GF-D8 (cell line): ENCODE data around the gene MCUB.

Experiments used
- DNase-seq: peaks from one replicate; lab custom pipeline; 2025; lab: John Stamatoyannopoulos, UW

Gene MCUB

DNA sequence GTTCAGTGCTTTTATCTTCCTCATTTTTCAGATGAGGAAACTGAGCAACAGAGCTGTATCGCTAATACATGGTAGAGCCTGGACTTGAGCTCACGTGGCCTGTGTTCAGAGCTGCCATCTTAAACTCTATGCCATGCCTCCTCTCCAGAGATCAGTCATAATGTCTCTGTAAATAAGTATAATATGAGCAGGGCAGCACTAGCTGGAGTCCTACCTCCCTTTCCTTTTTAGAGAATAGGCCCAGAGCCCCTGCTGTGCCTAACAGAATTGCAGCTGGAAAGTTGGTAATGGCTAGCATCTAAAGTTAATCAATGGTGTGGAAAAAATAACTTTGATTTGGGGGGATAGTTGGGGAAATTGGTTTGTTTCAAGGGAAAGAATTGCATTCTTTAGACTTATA is 122.8 kb downstream of the MCUB start:
- DNase-seq = no peak

DNA sequence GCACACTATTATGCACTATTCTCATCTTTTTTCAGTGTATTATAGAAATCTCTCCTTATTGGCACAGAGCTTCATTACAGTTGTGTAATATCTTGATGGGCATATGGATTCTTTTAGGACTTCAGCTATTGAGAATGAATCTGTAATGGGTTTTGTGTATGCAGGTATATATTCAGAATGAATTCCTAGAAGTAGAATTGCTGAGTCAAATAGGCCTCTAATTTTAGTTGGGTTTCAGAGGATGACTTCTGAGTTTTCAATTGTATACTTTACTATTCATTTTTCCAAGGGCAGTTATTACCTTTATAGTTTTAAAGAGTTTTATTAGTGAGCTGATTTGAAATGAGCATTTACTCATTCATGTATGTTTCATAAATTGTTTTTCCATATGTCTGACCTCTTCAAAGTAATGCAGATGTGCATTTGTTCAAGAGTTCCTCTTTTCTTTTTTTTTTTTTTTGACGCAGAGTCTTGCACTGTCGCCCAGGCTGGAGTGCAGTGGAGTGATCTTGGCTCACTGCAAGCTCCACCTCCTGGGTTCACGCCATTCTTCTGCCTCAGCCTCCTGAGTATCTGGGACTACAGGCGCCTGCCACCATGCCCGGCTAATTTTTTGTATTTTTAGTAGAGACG is 123.7 kb downstream of the MCUB start:
- DNase-seq = no peak

DNA sequence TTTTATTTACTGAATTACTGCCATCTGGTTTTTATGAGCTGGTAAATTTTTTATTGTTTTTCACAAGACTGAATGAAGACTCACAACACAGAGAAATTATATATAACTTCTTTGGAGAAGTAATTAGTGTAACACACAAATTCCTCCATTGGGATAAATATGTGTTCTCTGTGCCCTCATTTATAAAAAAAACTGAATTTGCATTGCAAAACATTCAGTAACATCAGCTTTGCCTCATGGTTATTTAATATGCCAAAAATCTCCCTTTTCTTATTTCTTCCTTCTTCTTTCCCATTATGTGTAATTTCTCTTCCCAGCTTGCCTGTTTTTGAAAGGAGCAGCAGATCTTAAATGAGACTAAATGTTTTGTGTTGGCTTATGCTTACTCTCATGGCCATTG is 124.7 kb downstream of the MCUB start:
- DNase-seq = no peak

DNA sequence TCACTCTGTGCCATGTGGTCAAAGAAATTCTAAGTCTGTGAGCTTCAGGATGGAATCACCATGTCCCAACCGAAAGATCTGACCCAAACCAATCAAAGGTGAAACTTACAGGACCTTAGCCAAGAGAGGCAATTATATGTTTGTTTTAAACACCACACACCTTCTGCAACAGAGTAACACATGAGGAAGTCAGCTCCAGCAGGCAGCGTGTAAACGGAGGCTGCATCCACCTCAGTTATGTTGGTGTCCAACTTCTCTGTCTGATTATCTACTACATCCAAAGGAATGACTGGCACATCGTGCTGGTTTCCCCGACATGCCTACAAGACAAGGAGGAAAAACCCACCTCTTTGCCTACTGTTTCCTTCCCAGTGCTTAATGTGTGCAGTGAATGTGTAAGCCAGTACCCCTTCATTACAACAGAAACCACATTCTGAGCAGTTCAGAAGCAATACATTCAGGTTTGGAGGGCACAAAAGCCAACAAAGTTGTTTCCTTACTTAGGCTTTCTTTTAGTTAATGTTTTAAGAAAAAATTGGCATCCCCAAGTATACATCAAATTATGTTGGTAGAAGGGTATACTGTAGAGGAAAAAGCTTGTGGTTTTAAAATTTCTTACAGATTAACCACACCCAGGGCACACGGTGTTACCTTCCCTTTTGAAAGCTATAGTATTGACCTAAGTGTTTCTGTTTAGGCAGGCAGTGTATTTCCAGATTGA is 130.8 kb downstream of the MCUB start:
- DNase-seq = no peak

DNA sequence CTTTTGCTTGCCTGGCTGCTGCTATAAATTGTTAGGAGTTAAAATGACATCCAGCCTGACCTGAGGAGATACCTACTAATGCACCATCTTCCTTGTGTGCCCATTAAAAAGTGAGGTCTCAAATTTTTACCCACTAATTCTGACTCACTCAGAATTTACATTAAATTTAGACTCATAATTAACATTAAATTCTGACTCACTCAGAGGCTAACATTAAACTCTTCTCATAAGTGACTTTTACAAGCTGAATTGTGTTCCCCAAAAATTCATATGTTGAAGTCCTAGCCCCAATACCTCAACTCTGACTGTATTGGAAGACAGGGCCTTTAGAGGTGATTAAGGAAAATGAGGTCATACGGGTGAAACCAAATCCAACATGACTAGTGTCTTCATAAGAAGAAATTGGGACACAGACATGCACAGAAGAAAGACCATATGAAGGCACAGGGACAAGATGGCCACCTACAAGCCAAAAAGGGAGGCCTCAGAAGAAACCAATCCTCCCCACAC is 131.4 kb downstream of the MCUB start:
- DNase-seq = no peak

DNA sequence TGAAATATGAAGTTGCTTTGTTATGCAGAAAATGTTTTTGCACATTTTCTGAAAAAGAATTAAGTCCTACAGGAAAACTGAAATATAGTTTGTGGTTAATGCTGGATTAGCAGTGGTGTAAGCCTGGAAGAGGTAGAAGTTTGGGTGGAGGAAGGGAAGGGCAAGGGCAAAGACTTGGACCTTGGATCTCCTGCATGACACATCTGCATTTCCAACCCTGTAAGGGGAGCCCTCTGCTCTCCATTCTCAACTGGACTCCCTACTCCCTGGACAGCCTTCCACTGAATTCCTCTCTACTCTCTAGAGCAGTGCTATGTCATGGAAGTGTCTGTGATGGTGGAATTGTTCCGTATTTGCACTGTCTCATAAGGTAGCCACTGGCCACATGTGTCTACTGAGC is 138.6 kb downstream of the MCUB start:
- DNase-seq = no peak

DNA sequence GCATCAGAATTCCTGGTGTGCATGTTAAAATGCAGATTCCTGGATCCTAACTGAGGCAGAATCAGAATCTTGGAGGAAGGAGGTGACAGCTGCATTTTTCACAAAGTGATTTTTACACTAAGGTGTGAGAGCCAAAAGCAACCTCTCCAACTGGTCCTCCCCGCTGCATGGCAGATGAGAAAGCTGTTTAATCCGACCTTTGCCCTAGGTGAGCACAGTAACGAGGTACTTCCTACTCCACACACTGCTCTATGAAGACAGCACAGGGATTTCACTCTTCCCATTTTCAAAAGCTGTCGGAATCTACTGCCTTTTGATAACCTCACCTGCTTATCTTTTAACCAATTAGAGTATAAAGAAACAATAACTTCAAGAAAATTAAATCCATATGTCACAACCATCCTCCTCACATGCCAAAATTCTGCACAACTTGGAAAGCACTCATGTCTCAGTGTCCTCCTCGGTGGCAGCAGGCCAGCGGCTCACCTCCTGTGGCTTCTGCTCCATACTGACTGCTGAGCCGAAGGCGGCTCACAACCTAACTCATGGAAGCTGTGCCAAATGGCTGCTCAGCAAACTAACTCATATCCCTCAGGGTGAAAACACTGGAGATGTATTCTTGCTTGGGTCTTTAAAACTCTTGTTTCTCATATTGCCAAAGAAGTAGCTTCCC is 139.6 kb downstream of the MCUB start:
- no peak for DNase-seq

DNA sequence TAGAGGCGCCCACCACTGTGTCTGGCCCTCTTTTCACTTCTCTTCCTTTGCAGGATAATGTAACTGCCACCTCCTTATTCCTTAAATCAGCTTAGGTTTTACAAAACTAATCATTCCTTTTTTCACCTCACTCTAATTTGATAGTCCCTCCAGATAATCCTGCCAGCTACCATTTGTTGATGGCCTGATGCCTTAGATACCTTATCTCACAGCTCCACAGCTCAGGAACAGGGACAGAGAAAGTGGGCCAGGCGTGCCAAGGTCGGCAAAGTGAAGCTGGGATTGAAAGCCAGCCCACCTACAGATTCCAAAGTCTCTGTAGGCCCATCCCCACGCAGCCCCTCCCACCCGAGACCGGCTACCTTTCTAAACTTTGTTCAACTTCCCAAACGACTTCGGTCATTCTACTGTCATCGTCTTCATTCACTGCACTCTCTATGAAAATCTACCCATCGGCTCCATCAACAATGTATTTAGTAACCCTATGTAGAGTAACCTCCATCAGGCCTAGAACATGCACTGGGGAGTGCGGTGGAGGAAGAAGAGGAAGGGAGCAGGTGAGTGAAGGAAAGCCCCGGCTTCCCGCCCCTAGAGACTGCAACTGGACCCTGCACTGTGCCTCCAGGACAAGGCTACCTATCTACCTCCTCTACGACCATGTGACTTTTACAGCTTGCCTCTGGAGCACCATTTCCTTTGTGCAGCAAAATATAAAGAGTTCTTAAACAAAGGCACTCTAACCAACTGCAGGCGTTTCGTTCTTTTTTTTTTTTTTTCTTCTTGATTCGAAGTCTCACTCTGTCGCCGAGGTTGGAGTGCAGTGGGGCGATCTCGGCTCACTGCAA is 141.7 kb downstream of the MCUB start:
- DNase-seq = no peak

DNA sequence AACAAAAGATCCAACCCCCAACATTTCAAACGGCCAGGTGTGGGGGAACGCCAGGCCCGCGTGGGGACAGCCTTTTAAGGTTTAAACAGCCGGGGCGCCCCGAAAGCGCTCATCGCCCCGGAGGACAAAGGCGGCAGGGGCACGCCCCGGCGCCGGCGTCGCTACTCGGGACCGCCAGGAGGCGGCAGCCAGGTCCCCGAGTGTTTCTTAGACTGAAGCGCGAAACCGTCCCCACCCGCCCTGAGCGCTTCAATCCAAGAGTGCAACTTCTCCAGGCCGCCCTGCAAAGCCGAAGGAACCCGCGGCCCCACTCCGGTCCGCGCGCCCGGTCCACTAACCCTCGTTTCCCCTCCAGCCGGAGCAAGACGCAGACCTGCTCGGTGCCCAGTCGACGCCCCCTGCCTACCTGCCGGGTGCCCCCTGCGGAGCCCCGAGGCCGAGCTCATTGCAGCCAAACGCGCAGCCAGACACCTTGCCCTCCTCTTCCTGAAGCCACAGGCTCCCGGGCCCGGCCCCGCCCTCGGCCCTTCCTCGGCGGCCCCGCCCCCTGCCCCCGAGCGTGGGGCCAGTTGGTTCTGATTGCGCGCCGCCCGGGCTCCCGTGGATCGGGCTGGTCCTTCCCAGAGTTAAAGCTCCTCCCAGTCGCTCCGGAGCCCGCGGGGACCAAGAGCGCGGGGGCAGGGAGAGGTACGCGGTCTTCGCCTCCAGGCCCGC is 143.1 kb downstream of the MCUB start, which contains the start of gene CASP6:
Gene CASP6, minus strand, starts transcription at position 496 of the 714 bp plus-strand sequence. Its CDS starts 50 bp downstream, at position 446.
- peak; percentile 53 for DNase-seq

DNA sequence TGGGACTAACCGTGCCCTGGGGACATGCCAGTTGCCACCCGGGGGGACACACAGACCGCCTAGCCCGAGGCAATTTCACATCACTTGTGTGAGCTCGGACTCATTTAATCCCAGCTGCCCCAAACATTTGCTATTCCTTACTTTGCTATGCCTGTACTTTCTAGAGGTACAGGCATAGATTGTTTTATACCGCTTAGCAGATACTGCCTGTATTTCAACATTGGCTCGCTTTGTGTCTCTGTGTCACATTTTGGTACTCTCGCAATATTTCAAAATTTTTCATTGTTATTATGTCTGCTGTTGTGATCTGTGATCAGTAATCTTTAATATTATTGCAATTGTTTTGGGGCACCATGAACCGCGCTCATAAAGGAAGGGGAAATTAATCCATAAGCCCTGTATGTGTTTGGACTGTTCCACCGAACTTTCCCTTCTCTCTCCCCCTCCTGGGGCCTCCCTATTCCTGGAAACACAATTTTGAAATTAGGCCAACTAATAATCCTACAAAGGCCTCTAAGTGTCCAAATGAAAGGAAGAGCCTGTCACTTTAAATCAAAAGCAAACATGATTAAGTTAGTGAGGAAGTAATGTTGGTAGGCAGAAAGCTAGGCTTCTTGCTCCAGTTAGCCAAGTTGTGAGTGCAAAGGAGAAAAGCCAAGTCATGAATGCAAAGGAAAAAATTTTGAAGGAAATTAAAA is 143.8 kb downstream of the MCUB start:
- peak; percentile 53 for DNase-seq

DNA sequence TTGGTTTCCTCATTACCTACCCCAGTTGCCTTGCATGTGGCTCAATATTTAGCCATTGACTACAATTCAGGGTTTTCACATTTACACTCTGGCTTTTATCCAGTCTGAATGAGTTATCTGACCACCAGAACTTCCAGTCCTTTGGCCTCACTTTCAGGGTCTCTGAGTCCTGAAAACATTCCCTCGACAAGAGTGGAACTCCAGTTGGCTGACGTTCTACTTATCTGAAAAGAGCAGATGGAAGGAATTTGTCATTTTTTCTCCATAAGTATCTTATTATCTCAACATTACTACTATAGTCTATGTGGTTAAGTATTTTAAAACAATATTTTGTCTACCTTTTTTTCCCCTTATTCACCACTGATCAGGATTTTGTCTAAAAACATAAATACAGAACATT is 148.4 kb downstream of the MCUB start:
- no peak for DNase-seq

DNA sequence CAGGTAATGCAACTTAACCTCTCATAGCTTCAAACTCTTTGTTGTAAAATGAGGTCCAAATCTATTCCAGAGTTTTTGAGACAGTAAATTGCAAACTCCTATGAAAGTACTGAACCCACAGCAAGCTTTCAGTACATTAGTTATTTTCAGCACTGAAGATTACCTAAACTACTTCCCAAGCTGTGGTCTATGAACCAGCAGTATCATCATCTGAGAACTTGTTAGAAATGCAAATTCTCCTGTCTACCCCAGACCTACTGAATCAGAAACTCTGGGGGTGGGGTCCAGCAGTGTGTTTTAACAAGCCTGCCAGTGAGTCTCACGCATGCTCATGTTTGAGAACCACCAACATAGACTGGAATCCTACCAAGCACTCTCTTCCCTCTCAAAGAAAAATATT is 148.9 kb downstream of the MCUB start:
- DNase-seq = no peak

DNA sequence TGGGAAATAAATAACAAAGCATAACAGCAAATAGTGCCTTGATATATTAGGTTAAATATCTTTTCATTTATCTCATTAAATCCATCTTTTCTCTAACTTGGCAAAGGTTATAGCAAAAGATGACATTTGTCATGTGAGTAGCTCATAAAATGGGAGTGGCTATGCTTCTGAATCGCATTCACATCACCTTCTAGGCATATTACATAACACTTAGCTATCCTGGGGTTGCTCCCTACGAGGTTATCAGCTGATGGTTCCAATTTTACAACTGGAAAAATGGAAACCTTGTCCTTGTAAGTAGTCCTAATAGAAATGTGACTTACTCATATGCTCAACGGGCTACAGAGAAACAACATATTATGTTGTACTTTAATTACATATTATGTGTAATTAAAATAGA is 153.5 kb downstream of the MCUB start:
- no peak for DNase-seq

DNA sequence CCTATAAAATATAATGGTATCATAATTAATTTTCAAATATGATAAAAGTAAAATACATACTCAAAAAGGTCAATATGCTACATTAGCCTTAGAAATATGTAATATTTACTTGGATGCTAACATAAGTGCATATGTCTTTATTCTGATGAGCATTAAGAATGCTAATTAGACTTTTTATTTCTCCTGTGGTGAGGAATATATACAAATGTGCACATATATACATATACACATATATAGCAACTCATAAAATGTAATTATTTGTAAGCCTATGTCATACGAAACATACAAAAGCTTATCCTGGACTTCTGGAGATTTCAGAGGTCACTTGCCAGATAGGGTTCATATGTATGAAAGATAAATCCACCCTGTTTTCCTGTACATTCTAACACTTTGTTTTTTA is 158.7 kb downstream of the MCUB start:
- no peak for DNase-seq

DNA sequence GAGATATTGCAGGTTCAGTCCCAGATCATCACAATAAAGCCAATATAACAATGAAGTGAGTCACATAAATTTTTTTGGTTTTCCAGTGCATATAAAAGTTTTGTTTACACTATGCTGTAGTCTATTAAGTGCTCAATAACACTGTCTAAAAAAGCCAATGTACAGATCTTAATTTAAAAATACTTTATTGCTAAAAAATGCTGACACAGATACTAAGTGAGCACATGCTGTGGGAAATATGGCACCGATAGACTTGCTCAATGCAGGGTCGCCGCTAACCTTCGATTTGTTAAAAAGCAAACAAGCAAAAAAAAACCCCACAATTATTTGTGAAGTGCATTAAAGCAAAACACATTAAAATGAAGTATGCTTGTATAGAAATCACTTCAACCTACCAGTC is 159.6 kb downstream of the MCUB start:
- DNase-seq = no peak

DNA sequence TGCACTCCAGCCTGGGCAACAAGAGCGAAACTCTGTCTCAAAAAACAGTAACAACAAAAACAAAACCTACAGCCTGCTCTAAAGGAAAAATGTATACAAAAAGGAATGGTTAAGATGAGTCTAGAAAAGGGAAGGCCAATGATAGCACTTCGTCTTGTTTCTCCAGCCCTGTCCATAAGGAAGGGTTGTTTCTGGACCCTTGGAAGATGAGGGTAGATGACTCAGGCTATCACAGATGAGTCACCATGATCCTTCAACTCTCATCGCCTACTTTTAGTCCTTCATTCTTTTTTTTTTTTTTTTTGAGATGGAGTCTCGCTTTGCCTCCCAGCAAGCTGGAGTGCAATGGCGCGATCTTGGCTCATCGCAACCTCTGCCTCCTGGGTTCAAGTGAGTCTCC is 161.0 kb downstream of the MCUB start:
- no peak for DNase-seq

DNA sequence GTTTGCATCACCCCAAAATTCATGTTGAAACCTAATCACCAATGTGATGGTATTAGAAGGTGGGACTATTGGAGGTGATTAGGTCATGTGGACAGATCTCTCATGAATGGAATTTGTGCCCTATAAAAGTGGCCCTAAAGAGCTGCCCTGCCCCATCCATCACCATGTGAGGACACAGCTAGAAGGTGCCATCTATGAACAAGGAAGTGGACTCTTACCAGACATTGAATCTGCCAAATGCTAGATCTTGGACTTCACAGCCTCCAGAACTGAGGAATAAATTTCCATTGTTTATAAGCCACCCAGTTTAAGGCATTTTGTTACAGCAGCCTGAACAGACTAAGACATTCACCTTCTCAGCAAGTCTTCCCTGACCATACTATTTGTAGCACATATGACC is 162.3 kb downstream of the MCUB start:
- no peak for DNase-seq

DNA sequence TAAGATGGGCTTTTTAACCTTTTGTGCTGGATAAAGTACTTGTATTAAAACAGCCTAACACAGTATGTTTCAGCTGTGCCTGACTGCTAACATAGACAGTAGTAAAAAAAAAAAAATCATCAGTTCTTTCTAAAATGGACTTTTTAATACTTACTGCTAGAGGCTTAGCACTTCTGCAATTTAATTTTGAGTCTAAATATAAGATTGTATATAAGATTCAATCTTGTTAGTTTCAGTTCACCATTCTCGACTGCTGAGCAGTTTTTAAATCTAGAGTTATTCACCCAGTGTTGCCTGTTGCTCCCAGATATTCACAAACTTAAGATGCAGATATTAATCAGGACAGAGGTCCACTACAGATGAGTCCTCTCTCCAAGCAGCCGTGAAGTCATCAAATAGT is 163.1 kb downstream of the MCUB start:
- no peak for DNase-seq

DNA sequence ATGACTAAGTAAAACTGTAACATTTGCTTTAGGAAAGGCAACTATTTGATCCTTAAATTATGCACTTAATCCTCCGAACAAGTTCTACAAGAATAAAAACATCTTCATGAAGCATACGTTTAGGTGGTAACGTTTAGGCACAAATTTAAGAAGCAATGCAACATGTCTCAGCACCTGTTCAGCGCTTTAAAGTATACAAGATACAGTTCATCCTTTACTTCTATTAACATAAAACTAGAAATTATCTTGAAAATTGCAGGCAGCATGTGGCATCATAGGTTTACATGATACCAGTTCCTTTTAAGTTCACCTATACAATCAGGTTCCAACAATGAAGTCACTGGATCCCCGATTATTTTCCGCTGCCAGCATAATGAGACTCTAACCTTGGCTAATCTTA is 168.3 kb downstream of the MCUB start:
- no peak for DNase-seq

DNA sequence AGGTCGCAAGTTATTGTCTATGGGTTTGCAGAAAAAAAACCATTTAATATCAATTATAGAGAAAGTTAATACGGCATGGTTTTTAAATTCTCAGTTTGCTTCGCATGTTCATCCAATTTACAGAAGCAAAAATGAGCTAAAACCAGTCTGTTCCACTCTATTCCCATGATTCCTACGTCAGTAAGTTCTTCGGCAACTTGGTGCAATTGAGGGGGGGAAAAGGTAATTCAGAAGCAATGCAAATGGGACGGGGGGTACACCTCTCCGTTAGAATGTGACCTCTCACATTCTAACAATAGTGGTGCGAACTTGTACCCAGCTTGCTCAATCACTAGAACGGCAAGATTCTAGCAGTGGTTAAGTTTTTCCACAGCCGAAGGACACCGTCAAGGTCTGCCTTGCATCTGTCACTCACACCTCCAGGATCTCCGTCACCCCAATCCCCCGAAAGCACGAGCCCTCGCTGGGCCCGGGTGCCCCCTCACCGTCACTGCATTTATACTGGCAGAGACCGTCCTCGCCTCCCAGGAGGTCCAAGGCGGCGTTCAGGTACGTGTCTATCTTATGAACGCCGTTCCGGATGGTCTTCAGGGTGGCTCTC is 169.2 kb downstream of the MCUB start:
- no peak for DNase-seq
